HG02970 (cell line): ENCODE results near the gene TGFB1I1.
"Not testable (repeated sequence)": the region's sequence is repeated elsewhere in the genome, so short reads cannot be mapped to it uniquely, and the experiment has no call there.

Experiments used
- ATAC-seq: cut with Tn5 transposase; IDR thresholded peaks from one replicate; pipeline ENCODE4 v1.9.1; 2021; ENCODE audit warnings: mild to moderate bottlenecking, moderate library complexity, moderate number of reproducible peaks; ENCODE audit not compliant: unreplicated experiment, low FRiP score

TGFB1I1 gene

GRCh38 chr16:31467151-31467773, 4.7 kb upstream of the TGFB1I1 start:
- no peak for ATAC-seq

- ATAC-seq, result no peak
Observed at GRCh38 chr16:31467858-31468257, 4.1 kb upstream of the TGFB1I1 start.

DNA sequence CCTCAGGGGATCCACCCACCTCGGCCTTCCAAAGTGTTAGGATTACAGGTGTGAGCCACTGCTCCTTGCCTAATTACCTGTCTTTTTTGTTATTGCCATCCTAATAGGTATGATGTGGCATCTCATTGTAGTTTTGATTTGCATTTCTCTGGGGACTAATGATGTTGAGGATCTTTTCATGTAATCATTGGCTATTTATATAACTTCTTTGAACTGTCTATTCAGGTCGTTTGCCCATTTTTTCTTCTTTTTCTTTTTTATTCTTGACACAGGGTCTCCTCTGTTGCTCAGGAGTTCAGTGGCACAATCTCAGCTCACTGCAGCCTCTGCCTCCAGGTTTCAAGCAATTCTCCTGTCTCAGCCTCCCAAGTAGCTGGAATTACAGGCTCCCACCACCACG, 1.3 kb upstream of the TGFB1I1 start:
- ATAC-seq, result no peak

DNA sequence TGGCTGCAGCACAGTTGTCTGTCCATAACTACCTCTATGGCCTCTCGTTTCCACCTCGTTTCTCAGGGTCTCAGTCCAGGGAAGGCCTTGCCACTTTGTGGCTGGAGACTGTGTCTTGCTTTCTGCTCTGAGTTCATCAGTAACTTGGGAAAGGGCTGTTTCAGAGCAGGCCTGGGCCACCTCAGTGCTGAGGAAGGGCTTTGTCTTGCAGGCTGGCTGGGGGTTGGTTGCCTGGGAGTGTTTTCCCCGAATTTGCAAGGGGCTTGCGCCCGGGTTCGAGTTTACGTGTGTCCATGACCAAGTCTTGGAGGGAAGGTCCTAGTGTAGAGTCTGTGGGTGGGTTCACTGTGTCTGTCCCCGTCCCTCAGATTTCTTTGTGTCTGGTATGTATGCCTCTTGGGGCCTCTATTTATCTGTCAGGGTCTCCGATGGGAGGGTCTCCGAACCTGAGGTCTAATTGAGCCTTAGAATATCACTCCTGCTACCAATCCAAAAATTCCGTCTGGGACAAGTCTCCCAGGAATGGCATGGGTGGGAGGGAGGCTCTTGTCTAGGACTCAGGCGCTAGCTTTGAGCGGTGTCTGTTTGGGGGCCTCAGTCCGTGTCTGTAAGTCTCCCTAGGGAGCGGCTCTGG, 594 bp upstream of the TGFB1I1 start:
- ATAC-seq, result no peak

GRCh38 chr16:31472709-31473203, 804 bp downstream of the TGFB1I1 start:
- no peak for ATAC-seq

DNA sequence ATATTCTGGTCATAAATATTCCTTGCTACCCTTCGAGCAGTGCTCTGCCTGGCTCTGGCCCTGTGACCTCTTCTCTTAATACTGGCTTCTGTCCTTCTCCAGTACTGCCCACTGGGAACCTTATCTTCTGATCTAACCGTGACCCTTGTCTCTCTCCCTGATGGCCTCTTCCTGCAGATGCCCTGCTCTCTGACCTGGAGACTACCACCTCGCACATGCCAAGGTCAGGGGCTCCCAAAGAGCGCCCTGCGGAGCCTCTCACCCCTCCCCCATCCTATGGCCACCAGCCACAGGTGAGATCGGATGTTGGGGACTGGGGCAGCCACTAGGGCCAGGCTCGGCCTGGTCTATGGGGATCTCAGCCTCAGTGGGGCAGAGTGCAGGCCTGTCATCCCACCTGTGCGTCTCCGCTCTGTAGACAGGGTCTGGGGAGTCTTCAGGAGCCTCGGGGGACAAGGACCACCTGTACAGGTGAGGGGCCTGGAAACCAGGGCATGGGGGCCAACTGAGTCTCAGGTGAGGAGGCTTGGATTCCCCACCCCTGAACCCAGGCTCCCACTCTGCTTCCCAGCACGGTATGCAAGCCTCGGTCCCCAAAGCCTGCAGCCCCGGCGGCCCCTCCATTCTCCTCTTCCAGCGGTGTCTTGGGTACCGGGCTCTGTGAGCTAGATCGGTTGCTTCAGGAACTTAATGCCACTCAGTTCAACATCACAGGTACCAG, 1.5 kb downstream of the TGFB1I1 start:
- ATAC-seq, result no peak

- no peak for ATAC-seq
Observed at GRCh38 chr16:31474173-31474714, 2.3 kb downstream of the TGFB1I1 start.

DNA sequence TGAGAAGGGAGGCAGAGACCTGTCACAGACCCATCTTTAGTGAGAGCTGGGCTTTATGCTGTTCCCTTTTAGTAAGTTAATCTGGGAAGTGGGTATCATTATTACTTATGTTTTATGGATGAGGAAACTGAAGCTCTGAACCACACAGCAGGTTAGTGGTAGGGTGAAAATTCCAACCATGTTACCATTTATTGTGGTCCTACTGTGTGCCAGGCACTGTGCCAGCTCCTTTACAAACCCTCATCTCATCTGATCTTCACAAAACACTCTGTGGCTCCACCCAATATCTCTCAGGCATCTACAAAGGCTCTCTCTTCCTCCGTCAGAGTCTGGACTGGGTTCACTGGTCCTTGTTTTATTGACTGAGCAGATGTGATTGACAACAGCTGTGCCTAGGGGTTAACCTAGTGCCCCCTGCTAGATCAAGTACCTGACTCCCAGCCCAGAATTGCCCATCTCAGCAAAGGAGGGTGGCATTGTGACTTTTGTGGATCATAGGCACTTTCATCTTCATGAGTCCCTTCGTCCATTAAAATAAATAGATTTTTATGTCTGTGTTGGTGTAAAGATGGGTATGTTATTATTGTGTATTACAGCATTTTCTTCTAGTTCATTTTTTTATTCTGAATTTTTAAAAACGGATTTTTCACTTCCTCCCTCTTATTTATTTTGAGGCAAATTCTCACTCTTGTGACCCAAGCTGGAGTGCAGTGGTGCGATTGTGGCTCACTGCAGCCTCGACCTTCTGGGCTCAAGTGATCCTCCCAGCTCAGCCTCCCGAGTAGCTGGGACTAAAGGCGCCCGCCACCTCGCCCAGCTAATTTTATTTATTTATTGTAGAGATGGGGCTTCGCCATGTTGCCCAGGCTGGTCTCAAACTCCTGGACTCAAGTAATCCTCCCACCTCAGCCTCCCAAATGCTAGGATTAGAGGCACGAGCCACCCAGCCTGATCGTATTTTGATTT, 3.1 kb downstream of the TGFB1I1 start:
- no peak for ATAC-seq

DNA sequence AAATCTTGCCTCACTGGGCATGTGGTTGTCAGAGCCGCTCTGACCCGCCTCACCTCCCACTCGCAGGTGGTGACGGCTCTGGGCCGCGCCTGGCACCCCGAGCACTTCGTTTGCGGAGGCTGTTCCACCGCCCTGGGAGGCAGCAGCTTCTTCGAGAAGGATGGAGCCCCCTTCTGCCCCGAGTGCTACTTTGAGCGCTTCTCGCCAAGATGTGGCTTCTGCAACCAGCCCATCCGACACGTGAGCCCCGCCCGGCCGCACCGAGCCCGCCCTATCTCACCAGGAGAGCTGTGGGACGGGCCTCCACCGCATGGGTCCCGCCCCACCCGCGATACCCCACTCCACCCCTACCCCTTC, 4.0 kb downstream of the TGFB1I1 start:
- ATAC-seq, result no peak

- ATAC-seq, result no peak
Observed at GRCh38 chr16:31476303-31477219, 4.6 kb downstream of the TGFB1I1 start.

- no peak for ATAC-seq
Observed at GRCh38 chr16:31477220-31478216, 5.6 kb downstream of the TGFB1I1 start.

- ATAC-seq, result no peak
Observed at GRCh38 chr16:31478956-31479355, 7.0 kb downstream of the TGFB1I1 start.

DNA sequence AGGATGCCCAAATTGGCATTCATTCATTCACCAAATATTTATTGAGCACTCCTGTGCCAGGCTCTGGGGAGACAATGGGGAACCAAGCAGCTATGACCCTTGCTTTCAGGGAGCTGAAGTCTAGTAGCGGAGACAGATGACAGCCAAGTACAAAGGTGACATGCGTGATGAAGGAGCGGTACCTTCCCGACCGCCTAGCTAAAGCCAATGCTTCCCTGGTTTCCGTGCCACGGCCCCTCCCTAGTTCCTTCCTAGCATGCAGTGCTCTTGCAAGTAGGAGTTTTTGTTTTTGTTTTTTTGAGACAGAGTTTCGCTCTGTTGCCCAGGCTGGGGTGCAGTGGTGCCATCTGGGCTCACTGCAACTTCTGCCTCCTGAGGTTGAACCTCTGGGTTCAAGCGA, 7.8 kb downstream of the TGFB1I1 start:
- ATAC-seq, result no peak

DNA sequence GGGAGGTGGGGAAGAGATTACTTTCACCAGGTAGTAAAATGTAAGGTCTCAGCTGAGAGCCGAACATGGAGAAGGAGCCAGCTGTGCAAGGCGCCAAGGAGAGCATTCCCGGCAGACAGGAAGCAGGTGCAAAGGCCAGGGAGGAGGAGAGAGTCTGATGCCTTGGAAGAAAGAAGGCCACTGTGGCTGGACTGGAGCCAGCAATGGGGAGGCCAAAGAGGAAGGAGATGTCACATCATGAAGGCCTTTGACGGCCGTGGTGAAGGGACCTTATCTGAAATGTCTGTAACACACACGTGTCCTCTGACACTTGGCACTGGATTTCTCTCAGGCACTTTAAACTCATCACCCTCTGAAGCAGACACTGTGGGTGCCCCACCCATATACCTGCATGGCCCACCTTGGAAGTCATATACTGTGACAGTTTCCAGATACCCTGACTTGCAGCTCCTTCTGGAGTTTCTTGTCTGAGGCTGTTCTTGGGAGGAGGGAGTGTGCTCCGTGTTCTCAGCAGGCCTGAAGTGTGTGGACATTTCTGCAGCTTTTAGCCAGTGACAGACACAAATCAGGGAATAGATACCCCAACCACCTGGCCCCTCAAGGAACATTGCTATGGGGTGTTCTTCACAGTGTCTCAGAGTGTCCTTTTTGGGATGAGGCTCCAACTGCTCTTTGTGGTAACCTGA, 9.0 kb downstream of the TGFB1I1 start:
- ATAC-seq, result no peak

DNA sequence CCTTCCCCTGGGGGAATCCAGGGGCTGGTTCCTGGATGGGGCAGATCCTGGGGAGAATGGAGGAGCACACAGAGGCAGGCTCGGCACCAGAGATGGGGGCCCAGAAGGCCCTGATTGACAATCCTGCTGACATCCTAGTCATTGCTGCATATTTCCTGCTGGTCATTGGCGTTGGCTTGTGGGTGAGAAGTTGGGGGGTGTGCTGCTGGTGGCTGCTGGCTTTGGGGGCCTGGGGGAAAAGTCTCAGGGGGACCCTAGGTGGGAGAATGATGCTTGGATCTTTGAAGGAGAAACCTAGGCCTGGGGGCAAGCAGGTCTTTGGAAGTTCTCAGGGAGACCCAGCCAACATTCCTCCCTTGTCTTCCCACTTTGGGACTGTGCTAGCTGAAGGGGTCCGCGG, 11.1 kb downstream of the TGFB1I1 start, which contains the start of gene SLC5A2:
Gene SLC5A2 (plus strand): TSS at position 43 of the 400 bp plus-strand sequence. CDS start 14 bp downstream, at position 57.
- no peak for ATAC-seq

DNA sequence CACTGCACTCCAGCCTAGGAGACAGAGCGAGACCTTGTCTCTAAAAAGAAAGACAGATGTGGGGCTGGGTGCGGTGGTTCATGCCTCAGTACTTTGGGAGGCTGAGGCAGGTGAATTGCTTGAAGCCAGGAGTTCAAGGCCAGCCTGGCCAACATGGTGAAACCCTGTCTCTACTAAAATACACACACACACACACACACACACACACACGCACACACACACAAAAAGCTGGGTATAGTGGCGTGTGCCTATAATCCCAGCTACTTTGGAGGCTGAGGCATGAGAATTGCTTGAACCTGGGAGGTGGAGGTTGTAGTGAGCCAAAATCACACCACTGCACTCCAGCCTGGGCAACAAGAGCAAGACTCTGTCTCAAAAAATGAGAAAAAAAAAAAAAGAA, 12.1 kb downstream of the TGFB1I1 start:
- not testable (repeated sequence) for ATAC-seq

GRCh38 chr16:31484491-31485171, 12.7 kb downstream of the TGFB1I1 start:
- ATAC-seq, result no peak
